ENCODE measurements around the gene EGFR.
A peak's percentile ranks its signal among the peaks of the same experiment; 100 is the strongest.

The EGFR gene

DNA sequence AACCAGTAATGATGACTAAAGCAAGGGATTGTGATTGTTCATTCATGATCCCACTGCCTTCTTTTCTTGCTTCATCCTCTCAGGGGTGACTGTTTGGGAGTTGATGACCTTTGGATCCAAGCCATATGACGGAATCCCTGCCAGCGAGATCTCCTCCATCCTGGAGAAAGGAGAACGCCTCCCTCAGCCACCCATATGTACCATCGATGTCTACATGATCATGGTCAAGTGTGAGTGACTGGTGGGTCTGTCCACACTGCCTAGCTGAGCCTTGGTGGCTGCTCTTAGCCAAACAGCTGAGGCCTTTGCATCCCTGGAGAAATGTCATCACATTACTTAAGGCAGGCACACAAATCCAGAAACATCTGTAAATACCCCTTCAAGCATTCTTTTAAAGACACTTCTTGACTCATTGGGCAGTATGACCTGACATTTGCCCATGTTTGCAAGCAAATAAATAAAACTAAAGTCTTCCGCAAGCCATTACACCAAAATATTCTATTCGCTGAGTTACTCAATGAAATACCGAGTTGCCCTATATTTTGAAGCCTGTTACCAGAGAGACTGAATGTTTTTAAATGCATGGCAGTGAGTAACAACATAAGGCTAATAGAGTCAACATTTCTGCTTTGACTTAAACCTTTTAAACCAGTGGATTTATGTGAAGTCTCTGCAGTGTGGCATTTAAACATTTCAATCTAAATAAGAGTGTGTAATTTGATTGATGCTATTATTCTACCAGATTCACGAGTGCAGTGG lies 180.0 kb downstream of the EGFR start:
- DNase-seq, result peak; percentile 4

DNA sequence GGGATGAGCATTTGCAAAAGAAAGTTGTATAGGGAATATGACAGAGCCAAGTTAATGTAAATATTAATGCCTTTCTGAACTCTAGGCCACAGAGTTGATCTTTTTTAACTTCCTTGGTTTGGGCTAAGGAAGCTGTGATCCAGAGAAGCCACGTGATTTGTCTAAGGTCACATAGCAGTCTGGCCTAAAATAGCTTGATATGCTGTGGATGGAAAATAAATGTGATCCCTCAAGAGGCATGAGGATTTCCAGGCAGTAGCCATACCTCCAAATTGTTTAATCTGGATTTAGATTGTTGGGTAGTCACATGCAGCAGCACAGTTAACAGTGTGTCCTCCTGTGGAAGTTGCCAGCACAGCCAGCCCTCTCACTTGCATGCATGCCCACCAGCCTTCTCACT lies 180.6 kb downstream of the EGFR start:
- no peak for DNase-seq

DNA sequence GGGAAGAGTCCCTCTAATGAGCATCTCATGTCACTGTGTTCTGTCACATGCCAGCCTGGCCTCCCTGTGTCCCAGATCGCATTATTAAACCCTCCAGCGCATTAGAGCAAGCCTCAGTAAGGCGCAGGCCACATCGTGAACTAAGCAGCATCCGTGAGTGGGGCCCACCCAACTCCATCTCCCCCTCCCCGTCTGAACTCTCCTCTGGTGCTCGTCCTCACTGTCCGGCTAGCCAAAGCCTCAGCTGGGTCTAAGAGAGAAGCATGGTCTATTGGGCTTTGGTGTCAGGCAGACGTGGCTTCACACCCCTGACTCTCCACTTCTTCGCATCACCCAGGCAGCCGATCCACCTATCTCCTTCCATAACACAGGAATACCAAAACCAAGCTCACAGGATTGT lies 181.6 kb downstream of the EGFR start:
- peak; percentile 19 for DNase-seq

DNA sequence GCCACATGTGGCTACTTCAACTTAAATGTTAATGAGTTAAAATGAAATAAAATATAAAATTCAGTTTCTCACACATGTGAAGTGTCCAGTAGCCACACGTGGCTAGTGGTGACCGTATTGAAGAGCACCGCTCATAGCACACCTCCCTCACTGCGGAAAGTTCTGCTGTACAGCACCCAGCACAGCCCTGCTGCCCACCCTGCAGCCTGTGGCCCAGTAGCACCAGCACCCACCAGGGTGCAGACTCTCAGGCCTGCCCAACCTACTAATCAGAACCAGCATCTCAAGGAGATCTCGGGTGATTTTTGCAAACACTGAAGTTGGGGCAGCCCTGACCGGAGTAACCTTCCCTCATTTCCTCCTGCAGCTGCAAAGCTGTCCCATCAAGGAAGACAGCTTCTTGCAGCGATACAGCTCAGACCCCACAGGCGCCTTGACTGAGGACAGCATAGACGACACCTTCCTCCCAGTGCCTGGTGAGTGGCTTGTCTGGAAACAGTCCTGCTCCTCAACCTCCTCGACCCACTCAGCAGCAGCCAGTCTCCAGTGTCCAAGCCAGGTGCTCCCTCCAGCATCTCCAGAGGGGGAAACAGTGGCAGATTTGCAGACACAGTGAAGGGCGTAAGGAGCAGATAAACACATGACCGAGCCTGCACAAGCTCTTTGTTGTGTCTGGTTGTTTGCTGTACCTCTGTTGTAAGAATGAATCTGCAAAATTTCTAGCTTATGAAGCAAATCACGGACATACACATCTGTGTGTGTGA lies 183.5 kb downstream of the EGFR start:
- peak; percentile 48 for DNase-seq

DNA sequence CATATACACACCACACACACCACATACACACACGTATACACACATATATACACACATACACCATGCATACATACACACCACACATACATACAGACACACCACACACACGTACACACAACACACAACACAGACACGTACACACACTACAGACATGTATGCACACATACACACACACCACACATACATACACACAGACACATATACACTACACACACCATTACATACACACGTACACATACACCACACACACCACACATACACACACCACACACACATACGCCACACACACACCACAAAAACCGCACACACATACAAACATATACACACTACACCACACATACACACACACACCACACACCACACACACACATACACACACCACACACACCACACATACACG lies 184.5 kb downstream of the EGFR start:
- no peak for DNase-seq

DNA sequence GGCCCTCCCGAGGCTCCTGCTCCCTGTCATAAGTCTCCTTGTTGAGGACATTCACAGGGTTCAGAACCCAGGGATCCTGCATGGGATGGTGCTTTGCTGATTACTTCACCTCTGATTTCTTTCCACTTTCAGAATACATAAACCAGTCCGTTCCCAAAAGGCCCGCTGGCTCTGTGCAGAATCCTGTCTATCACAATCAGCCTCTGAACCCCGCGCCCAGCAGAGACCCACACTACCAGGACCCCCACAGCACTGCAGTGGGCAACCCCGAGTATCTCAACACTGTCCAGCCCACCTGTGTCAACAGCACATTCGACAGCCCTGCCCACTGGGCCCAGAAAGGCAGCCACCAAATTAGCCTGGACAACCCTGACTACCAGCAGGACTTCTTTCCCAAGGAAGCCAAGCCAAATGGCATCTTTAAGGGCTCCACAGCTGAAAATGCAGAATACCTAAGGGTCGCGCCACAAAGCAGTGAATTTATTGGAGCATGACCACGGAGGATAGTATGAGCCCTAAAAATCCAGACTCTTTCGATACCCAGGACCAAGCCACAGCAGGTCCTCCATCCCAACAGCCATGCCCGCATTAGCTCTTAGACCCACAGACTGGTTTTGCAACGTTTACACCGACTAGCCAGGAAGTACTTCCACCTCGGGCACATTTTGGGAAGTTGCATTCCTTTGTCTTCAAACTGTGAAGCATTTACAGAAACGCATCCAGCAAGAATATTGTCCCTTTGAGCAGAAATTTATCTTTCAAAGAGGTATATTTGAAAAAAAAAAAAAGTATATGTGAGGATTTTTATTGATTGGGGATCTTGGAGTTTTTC lies 186.5 kb downstream of the EGFR start:
- no peak for DNase-seq

DNA sequence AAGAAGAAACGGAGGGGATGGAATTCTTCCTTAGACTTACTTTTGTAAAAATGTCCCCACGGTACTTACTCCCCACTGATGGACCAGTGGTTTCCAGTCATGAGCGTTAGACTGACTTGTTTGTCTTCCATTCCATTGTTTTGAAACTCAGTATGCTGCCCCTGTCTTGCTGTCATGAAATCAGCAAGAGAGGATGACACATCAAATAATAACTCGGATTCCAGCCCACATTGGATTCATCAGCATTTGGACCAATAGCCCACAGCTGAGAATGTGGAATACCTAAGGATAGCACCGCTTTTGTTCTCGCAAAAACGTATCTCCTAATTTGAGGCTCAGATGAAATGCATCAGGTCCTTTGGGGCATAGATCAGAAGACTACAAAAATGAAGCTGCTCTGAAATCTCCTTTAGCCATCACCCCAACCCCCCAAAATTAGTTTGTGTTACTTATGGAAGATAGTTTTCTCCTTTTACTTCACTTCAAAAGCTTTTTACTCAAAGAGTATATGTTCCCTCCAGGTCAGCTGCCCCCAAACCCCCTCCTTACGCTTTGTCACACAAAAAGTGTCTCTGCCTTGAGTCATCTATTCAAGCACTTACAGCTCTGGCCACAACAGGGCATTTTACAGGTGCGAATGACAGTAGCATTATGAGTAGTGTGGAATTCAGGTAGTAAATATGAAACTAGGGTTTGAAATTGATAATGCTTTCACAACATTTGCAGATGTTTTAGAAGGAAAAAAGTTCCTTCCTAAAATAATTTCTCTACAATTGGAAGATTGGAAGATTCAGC lies 187.6 kb downstream of the EGFR start:
- DNase-seq, result no peak

DNA sequence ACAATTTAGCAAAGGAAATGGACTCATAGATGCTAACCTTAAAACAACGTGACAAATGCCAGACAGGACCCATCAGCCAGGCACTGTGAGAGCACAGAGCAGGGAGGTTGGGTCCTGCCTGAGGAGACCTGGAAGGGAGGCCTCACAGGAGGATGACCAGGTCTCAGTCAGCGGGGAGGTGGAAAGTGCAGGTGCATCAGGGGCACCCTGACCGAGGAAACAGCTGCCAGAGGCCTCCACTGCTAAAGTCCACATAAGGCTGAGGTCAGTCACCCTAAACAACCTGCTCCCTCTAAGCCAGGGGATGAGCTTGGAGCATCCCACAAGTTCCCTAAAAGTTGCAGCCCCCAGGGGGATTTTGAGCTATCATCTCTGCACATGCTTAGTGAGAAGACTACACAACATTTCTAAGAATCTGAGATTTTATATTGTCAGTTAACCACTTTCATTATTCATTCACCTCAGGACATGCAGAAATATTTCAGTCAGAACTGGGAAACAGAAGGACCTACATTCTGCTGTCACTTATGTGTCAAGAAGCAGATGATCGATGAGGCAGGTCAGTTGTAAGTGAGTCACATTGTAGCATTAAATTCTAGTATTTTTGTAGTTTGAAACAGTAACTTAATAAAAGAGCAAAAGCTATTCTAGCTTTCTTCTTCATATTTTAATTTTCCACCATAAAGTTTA lies 188.8 kb downstream of the EGFR start:
- DNase-seq, result no peak

DNA sequence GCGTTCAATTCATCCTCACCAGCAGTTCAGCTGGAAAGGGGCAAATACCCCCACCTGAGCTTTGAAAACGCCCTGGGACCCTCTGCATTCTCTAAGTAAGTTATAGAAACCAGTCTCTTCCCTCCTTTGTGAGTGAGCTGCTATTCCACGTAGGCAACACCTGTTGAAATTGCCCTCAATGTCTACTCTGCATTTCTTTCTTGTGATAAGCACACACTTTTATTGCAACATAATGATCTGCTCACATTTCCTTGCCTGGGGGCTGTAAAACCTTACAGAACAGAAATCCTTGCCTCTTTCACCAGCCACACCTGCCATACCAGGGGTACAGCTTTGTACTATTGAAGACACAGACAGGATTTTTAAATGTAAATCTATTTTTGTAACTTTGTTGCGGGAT lies 190.5 kb downstream of the EGFR start:
- no peak for DNase-seq

DNA sequence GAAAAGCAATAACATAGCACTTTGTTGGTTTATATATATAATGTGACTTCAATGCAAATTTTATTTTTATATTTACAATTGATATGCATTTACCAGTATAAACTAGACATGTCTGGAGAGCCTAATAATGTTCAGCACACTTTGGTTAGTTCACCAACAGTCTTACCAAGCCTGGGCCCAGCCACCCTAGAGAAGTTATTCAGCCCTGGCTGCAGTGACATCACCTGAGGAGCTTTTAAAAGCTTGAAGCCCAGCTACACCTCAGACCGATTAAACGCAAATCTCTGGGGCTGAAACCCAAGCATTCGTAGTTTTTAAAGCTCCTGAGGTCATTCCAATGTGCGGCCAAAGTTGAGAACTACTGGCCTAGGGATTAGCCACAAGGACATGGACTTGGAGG lies 191.4 kb downstream of the EGFR start:
- no peak for DNase-seq

DNA sequence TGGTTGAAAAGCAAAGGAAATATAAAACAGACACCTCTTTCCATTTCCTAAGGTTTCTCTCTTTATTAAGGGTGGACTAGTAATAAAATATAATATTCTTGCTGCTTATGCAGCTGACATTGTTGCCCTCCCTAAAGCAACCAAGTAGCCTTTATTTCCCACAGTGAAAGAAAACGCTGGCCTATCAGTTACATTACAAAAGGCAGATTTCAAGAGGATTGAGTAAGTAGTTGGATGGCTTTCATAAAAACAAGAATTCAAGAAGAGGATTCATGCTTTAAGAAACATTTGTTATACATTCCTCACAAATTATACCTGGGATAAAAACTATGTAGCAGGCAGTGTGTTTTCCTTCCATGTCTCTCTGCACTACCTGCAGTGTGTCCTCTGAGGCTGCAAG lies 191.9 kb downstream of the EGFR start:
- no peak for DNase-seq

DNA sequence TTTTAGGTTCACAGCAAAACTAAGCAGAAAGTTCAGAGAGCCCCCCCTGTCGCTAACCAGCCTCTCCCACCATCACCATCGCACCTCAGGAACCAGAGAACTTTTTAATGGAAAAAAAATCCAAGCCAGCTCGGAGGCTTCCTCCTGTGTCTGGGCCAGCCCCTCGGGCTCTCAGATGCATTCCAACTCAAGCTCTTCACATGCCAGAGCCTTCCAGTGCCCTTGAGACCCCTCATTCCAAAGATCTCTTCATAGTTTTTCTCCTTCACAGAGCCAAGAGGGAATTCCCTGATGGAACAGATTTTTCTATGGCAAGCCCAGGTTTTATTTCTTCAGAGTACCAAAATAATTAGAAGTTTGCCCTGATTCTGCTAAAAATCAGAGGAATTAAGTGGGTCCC lies 192.9 kb downstream of the EGFR start:
- no peak for DNase-seq

DNA sequence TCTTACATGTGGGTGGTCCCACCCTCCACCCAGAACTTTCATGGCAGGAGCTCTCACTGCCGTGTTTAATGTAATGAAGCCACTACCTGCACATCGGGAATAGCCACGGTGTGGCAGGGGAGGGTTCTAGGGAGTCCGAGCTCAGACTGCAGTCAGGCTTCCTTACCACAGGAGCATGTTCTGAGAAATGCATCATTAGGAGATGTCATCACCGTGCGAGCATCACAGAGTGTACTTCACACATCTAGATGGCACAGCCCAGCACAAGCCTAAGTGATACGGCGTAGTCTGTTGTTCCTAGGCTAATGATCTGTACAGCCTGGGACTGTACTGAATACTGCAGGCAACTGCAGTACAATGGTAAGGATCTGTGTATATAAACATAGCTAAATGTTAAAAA lies 193.4 kb downstream of the EGFR start:
- no peak for DNase-seq

DNA sequence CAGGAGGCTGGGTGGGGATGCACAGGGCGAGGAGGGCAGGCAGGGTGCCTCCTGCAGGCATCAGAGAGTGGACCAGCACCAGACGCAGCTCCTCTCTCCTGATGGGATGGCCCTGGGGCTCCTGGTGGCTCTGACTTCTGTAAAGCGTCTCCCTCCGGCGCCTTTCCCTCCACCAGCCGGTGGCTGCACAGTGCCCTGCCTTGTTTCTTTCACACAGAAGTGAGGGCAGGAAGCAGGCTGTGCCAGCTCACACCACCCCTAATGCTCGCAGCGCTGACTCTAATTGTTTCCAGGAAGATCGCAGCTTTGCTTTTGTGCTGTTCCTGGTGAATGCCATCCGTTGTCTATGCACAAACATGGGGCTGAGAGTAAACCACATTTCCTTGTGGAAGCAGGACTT lies 194.0 kb downstream of the EGFR start:
- DNase-seq, result no peak

DNA sequence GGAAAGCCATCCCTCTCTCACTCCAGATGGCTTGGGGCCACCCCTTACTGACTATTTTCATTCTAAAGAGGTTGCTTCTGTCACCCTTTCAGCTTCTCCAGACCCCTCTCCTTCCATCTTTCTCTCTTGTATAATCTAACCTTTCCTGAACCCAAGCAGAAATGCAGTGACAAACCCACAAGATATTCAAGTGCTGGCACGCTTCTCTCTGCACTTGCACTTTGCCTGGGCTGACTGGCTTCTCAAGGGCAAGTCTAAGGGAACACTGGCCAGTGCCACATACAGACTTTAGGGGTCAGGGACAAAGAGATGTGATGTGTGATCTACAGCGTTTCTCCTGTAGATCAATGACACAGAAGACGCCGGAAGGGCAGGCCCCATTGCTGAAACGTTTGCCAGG lies 195.9 kb downstream of the EGFR start:
- no peak for DNase-seq

DNA sequence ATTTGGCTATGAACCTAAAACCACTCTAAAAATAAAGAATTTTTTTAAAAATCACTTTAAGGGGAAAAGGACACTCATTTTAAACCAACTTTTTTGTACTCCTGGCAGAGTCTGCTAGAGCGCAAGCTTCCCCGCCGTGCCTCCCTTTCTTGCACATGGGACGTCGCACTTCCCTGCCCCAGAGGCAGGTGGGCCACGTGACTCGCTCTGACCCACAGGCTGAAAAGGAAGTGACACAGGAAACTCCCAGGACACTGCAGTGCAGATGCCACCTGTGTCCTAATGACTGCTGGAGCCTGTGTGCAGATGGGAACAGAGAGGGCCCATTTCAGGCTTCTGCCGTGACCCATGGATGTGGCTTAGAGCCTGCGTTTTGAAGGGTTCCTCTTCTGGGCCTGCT lies 204.2 kb downstream of the EGFR start:
- DNase-seq, result no peak

DNA sequence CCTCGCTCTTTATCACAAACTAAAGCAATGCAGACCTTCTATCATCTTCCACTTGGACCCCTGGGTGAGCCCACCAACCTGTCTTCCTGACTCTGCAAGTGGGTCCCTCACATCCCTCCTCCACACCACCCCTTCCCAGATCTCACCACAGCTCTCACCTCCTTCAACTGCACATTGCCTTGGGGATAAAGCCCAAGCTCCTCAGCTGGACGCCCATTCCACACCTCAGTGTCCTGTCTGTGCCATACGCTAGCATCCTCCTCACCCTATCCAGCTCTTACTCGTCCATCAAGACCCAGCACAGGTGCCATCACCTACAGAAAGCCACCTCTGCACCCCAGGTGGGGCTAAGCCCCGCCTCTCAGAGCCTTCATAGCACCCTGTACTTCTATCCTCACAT lies 205.3 kb downstream of the EGFR start:
- DNase-seq, result no peak

DNA sequence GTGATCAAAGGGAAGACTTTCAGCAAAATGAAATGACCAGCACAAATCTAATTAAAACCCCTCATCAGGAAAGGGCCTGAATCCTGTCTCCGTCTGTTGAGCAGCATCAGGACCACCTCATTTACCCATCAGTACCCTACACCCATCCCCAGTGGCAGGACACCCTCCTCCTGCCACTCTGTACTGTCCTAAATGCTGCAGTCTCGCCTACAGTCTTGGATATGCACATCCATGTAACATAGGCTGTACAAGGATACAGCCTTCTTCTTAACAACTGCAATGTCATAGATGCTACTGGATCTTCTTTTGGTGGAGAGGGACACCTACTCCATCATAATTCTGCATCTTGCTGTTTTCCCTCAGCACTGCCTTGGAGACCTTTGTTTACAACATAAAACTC lies 206.0 kb downstream of the EGFR start:
- no peak for DNase-seq

DNA sequence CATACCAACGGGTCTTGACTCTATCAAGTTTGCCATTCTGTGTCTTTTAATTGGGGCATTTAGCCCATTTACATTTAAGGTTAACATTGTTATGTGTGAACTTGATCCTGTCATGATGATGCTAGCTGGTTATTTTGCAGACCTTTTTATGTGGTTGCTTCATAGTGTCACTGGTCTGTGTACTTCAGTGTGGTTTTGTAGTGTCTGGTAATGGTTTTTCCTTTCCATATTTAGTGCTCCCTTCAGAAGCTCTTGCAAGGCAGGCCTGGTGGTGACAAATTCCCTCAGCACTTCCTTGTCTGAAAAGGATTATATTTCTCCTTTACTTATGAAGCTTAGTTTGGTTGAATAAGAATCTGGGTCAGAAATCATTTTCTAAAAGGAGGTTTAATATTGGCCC lies 211.2 kb downstream of the EGFR start:
- DNase-seq, result no peak

DNA sequence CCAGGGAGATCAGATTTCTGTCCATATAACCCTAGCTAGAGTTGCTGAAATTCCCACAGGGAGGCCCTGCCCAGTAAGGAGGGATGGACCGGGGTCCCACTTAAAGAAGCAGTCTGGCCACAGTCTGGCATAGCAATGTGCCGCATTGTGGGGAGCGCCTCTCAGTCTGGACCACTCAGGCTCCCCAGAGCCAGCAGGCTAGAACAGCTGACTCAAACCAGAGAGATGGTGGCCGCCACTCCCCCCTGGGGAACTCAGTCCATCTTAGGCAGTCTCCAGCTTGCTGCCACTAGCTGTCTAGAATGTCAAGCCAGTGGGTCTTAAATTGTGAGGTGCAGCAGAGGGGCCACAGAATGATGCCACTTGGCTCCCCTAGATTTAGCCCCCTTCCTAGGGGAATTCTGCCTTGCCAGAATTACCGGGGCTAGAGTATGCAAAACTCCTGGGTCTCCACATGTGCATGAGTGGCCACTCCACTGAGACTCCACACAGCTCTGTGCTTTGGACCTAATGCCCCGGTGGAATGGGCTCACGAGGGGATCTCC lies 213.0 kb downstream of the EGFR start:
- DNase-seq, result no peak

DNA sequence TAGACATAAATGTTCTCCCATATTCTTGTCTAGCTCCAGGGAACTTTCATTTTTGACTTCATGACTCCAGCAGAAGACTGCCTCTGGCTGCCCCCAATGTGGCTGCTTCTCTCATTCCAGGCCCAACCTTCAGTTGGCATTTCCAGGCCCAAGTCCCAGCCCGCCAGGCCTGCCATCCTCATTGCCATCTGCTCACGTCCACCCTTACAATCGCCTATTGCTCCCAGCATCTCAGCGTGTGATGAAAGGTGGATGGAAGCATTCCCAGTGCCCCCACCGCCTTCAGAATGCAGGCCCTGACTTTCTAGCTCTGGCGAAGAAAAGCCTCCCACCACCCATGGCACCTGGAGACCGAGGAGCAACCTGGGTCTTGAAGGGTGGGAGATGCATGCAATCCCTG lies 214.2 kb downstream of the EGFR start:
- no peak for DNase-seq

DNA sequence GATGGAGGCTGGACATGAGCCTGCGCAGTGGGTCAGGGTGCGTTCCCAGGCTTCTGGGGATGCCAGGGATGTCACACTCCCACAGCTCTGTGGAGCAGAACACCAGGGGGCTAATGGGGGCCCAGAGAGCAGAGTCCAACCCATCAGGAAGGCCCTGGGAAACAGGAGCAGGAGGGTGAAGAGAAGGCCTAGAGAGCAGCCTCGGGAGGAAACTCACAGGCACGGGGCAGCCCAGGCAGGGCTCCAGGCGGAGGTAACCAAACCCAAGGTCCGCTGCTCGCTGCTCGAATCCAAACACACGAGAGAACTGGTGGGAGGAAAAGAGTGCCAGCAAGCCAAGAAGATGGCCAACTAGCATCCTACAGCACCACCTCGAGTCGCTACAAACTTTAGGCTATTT lies 215.6 kb downstream of the EGFR start:
- DNase-seq, result no peak
